HepG2 (cell line): ENCODE data around the gene P2RX5. TPM values are rescaled to one million over a fixed set of nuclear protein-coding genes. Genes with fewer than 3 reads are reported as not detected.

Experiments
- DR1 ChIP-seq: sonication (generic); formaldehyde crosslinking; IDR thresholded peaks from 2 replicates; pipeline ENCODE4 v1.8.0; 2021; ENCODE audit warnings: mild to moderate bottlenecking, missing genetic modification reagents, inconsistent platforms
- DRAP1 ChIP-seq: IDR thresholded peaks from 2 replicates; pipeline ENCODE4 v1.6.1; 2016; ENCODE audit warnings: missing genetic modification reagents, missing compliant biosample characterization
- FIP1L1 ChIP-seq: fragments of 200-400 bp; formaldehyde crosslinking; IDR thresholded peaks from 2 replicates; pipeline ENCODE4 v1.6.1; 2018; ENCODE audit warnings: low read depth, mild to moderate bottlenecking, low read length, moderate library complexity, borderline replicate concordance; ENCODE audit not compliant: insufficient read depth
- IRX3 ChIP-seq: sonication (generic); formaldehyde crosslinking; IDR thresholded peaks from 2 replicates; pipeline ENCODE4 v1.8.1; 2023; ENCODE audit warnings: mild to moderate bottlenecking, low read depth, missing genetic modification reagents, borderline replicate concordance
- KLF13 ChIP-seq: sonication (generic); formaldehyde crosslinking; IDR thresholded peaks from 2 replicates; pipeline ENCODE4 v1.4.0; 2020; ENCODE audit warnings: mild to moderate bottlenecking, missing genetic modification reagents
- KLF16 ChIP-seq, 2 experiments: sonication (generic) in 1 of 2; formaldehyde crosslinking in 1 of 2; IDR thresholded peaks; 2 replicates each; pipeline versions ENCODE4 v1.6.1 to v1.8.0; 2016 to 2023; ENCODE audit warnings: missing genetic modification reagents in 2 of 2, missing compliant biosample characterization in 1 of 2
- MED1 ChIP-seq: sonication (generic); formaldehyde crosslinking; IDR thresholded peaks from 2 replicates; pipeline ENCODE4 v1.4.0; 2020; ENCODE audit warnings: missing genetic modification reagents
- NCOR1 ChIP-seq: fragments of 200-600 bp; sonication (generic); IDR thresholded peaks from 2 replicates; pipeline ENCODE4 v1.7.0; 2017; ENCODE audit warnings: antibody characterized with exemption, low read length, borderline replicate concordance
- SIN3A ChIP-seq: IDR thresholded peaks from 2 replicates; pipeline ENCODE4 v1.6.1; 2011; ENCODE audit warnings: low read depth, mild to moderate bottlenecking, control low read depth, low read length, borderline replicate concordance
- SOX13 ChIP-seq, 3 experiments: fragments of 450-650 bp in 1 of 3; sonication (generic) in 1 of 3; formaldehyde crosslinking in 1 of 3; IDR thresholded peaks in 2 of 3; conservative IDR thresholded peaks in 1 of 3; 2 replicates each; pipeline versions ENCODE4 v1.5.0 to v1.6.1; 2016 to 2020; ENCODE audit warnings: antibody characterized with exemption in 1 of 3, mild to moderate bottlenecking in 1 of 3, missing compliant biosample characterization in 1 of 3, missing genetic modification reagents in 1 of 3, moderate library complexity in 1 of 3
- ZBTB2 ChIP-seq: sonication (generic); formaldehyde crosslinking; IDR thresholded peaks from 2 replicates; pipeline ENCODE4 v1.8.0; 2022; ENCODE audit warnings: low read depth, missing genetic modification reagents
- ZBTB7B ChIP-seq: sonication (generic); formaldehyde crosslinking; IDR thresholded peaks from 2 replicates; pipeline ENCODE4 v1.4.0; 2020; ENCODE audit warnings: missing genetic modification reagents
- ZNF562 ChIP-seq: sonication (generic); formaldehyde crosslinking; IDR thresholded peaks from 2 replicates; pipeline ENCODE4 v1.8.0; 2022; ENCODE audit warnings: missing genetic modification reagents, borderline replicate concordance
- ZNF674 ChIP-seq: sonication (generic); formaldehyde crosslinking; IDR thresholded peaks from 2 replicates; pipeline ENCODE4 v1.5.0; 2020; ENCODE audit warnings: low read depth, mild to moderate bottlenecking, missing genetic modification reagents
- ZNF770 ChIP-seq: sonication (generic); formaldehyde crosslinking; IDR thresholded peaks from 2 replicates; pipeline ENCODE4 v1.5.0; 2020; ENCODE audit warnings: mild to moderate bottlenecking, missing genetic modification reagents
- polyA plus RNA-seq, 8 experiments: library from polyadenylated mRNA; depleted of rRNA in 3 of 8; stranded (reverse) in 7 of 8; unstranded in 1 of 8; fragments of >200 nt; fragmentation: Illumina TruSeq in 4 of 8; extraction: Trizol in 4 of 8; gene quantifications; 2 replicates each; pipeline versions ENCODE4 v1.2.1 to v1.2.3, GENCODE V29; 2011 to 2016; ENCODE audit warnings: low read depth in 4 of 8, missing spikeins in 1 of 8, mixed read lengths in 1 of 8; ENCODE audit not compliant: insufficient read depth in 1 of 8
- total RNA-seq, 5 experiments: library from RNA; depleted of rRNA; stranded (reverse); fragments of >200 nt; fragmentation: Illumina TruSeq; extraction: Trizol; gene quantifications; 2 replicates each; pipeline ENCODE4 v1.2.3, GENCODE V29; 2016; ENCODE audit warnings: low read depth in 1 of 5
- TF ChIP-seq, protein P1 (sequence below): sonication (generic); formaldehyde crosslinking; IDR thresholded peaks from 2 replicates; pipeline ENCODE4 v1.8.0; 2023; ENCODE audit warnings: mild to moderate bottlenecking, missing genetic modification reagents
- TF ChIP-seq, protein P2 (sequence below): sonication (generic); formaldehyde crosslinking; conservative IDR thresholded peaks from 2 replicates; pipeline ENCODE4 v1.5.0; 2020; ENCODE audit warnings: missing genetic modification reagents
- TF ChIP-seq, protein P3 (sequence below): sonication (generic); formaldehyde crosslinking; conservative IDR thresholded peaks from 2 replicates; pipeline ENCODE4 v1.8.0; 2022; ENCODE audit warnings: missing genetic modification reagents

P2RX5 gene
- total and polyA plus RNA-seq, 2 of the 13 experiments (the other 11 are each of a cell fraction or from before 2014, with no cell fraction given), result 0.95 to 1.7 TPM

DNA sequence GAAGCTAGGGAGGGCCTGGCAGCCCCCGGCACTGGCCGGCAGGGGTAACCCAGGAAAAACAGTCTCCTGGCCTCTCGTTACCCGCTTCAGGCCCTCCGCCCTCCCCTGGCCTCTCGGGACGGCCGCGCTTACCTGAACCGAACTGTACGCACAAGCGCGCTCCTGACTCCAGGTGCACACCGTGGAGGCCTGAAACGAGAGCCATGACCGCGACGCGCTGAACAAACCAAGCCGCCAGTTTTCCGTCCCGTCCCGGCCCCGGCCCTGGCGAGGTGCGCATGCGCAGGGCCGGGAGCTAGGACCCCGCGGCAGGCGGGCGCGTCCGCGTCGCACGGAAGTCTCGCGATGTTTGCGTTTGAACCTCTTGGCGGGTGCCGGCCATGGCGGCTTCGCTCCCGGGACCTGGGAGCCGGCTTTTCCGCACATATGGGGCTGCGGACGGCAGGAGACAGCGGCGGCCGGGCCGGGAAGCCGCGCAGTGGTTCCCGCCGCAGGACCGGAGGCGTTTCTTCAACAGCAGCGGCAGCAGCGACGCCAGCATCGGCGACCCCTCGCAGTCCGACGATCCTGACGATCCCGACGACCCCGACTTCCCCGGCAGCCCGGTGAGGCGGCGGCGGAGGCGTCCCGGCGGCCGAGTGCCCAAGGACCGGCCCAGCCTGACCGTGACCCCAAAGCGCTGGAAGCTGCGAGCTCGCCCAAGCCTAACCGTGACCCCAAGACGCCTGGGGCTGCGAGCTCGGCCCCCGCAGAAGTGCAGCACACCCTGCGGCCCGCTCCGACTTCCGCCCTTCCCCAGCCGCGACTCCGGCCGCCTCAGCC, 27.8 kb upstream of the P2RX5 start, which contains the start of gene HASPIN (continued):
- no peak for TF ChIP-seq NCOR1
- 0 out of 2 replicates have a peak, but pooled peaks have one; percentile 59 for TF ChIP-seq FIP1L1
- no peak for TF ChIP-seq ZNF674 (CRISPR knock-in tag)
- TF ChIP-seq, protein P1, sequence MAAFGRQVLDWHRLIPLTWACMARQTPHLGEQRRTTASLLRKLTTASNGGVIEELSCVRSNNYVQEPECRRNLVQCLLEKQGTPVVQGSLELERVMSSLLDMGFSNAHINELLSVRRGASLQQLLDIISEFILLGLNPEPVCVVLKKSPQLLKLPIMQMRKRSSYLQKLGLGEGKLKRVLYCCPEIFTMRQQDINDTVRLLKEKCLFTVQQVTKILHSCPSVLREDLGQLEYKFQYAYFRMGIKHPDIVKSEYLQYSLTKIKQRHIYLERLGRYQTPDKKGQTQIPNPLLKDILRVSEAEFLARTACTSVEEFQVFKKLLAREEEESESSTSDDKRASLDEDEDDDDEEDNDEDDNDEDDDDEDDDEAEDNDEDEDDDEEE (CRISPR knock-in tag), result no peak
- peak; percentile 70; the same call in 1 of the 2 replicates for TF ChIP-seq ZBTB2 (CRISPR knock-in tag)
- no peak for TF ChIP-seq ZNF770 (CRISPR knock-in tag)
- no peak for TF ChIP-seq SOX13 (IDR thresholded peaks at IDR 0.05)
- TF ChIP-seq SOX13 (CRISPR knock-in tag; conservative IDR thresholded peaks at IDR 0.05 in 1 of 2, IDR thresholded peaks at IDR 0.05 in 1 of 2), result no peak
- peak; percentile 51 for TF ChIP-seq DRAP1
- peak; percentile 55; the same call in 1 of the 2 replicates for TF ChIP-seq MED1 (CRISPR knock-in tag)
- TF ChIP-seq DR1, result peak; percentile 79; the same call in 1 of the 2 replicates
- TF ChIP-seq, protein P2, sequence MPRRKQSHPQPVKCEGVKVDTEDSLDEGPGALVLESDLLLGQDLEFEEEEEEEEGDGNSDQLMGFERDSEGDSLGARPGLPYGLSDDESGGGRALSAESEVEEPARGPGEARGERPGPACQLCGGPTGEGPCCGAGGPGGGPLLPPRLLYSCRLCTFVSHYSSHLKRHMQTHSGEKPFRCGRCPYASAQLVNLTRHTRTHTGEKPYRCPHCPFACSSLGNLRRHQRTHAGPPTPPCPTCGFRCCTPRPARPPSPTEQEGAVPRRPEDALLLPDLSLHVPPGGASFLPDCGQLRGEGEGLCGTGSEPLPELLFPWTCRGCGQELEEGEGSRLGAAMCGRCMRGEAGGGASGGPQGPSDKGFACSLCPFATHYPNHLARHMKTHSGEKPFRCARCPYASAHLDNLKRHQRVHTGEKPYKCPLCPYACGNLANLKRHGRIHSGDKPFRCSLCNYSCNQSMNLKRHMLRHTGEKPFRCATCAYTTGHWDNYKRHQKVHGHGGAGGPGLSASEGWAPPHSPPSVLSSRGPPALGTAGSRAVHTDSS, result 0 out of 2 replicates have a peak, but pooled peaks have one; percentile 40
- TF ChIP-seq SIN3A, result peak; percentile 99
- no peak for TF ChIP-seq ZNF562
- 0 out of 2 replicates have a peak, but pooled peaks have one; percentile 64 for TF ChIP-seq IRX3
- TF ChIP-seq KLF13 (CRISPR knock-in tag), result no peak
- TF ChIP-seq ZBTB7B (CRISPR knock-in tag), result peak; percentile 73
- peak in 1 of 2 experiments; percentile 96; a peak in 2 of 4 replicates for TF ChIP-seq KLF16 (CRISPR knock-in tag; IDR thresholded peaks at IDR 0.05)
- TF ChIP-seq, protein P3, sequence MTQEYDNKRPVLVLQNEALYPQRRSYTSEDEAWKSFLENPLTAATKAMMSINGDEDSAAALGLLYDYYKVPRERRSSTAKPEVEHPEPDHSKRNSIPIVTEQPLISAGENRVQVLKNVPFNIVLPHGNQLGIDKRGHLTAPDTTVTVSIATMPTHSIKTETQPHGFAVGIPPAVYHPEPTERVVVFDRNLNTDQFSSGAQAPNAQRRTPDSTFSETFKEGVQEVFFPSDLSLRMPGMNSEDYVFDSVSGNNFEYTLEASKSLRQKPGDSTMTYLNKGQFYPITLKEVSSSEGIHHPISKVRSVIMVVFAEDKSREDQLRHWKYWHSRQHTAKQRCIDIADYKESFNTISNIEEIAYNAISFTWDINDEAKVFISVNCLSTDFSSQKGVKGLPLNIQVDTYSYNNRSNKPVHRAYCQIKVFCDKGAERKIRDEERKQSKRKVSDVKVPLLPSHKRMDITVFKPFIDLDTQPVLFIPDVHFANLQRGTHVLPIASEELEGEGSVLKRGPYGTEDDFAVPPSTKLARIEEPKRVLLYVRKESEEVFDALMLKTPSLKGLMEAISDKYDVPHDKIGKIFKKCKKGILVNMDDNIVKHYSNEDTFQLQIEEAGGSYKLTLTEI (CRISPR knock-in tag), result no peak
